Germinal center (tissue), 1 donor: ENCODE data around the gene HIVEP2.

ENCODE experiments used
- DNase-seq: peaks from one replicate; pipeline ENCODE4 v3.0.0; 2012; ENCODE audit warnings: mixed read lengths, low spot score

The HIVEP2 gene

DNA sequence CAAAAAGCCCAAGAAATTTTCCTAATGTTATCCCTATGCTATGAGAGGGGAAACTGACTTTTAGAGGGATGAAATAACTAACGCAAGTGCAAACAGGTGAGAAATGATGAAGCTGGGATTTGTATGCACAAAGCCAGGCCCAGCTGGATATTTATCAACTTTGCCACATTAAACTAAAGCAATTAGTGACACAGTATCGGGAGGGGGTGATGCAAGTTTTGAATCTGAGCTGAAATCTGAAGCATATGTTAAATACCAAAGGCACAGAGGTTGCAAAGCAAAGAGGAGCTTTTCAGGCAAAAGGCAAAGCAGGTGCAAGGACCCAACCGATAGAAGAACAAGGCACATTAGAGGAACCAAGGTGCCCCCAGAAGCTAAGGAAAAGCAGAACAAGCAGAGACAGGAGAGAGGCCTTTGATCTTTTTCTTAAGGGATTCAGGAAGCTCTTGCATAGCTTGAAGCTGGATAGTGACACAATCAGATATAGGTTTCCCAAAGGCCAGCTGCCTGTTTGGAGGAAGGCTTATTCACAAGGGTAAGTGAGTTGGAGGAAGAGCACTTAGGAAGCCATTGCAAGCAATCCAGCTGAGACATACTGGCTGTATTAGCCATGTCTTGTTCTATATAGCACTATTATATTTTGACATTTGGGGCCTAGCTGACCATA is 207.5 kb downstream of the HIVEP2 start:
- DNase-seq, result no peak

GRCh38 chr6:142735204-142735603 is 209.8 kb downstream of the HIVEP2 start:
- no peak for DNase-seq

- no peak for DNase-seq
These were observed 212.2 kb downstream of the HIVEP2 start for GRCh38 chr6:142732790-142733189.

DNA sequence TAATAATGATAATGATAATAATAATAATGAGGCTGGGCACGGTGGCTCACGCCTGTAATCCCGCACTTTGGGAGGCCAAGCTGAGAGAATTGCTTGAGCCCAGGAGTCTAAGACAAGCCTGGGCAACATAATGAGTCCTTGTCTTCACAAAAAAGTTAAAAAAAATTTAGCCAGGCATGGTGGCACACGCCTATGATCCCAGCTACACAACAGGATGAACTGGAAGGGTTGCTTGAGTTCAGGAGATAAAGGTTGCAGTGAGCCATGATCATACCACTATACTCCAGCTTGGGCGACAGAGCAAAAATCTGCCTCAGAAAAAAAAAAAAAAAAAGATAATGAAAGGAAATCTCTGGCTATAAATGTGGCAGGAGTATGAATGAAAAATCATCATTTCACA is 213.4 kb downstream of the HIVEP2 start:
- no peak for DNase-seq

DNA sequence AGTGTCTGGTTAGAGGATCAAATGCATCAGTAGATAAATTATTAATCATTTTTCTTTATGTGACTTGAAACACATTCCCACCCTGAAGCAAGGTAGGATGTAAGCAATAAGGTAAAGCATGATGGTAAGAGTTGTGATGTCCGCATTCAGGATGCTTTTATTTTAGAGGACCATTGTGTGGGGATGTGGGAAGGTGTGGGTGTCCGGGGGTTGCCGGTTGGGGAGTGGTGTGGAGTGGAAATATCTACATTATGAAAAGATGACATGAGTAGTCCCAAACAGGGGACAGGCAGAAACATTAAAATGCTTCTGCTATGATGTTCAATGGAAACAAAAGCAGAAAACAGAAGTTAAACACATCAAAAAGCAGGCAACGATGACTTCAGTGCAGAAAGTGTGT is 215.4 kb downstream of the HIVEP2 start:
- DNase-seq, result no peak

GRCh38 chr6:142728910-142729481 is 216.0 kb downstream of the HIVEP2 start:
- DNase-seq, result no peak

DNA sequence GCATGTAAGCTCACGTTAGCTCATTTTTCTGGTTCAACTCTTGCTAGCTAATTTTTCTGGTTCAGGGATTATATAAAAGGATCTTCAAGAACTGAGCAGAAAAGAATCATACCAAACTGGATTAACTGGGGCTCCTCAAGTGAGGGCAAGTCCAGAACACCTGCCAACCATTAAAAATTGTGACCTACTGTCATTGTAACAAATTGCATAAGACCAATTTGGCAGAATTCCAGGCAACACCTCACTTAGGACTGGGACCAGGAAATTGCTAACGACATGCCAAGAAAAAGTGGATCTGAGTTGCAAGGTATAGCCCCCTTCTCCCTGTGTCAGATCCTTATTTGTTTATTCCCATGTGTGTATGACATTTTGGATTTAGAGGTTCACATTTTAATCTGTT is 216.6 kb downstream of the HIVEP2 start:
- DNase-seq, result no peak

- no peak for DNase-seq
These were observed 218.4 kb downstream of the HIVEP2 start for GRCh38 chr6:142726616-142727015.

GRCh38 chr6:142725024-142725770 is 219.8 kb downstream of the HIVEP2 start:
- no peak for DNase-seq

GRCh38 chr6:142722841-142723240 is 222.1 kb downstream of the HIVEP2 start:
- DNase-seq, result no peak

GRCh38 chr6:142722012-142722411 is 223.0 kb downstream of the HIVEP2 start:
- no peak for DNase-seq

- no peak for DNase-seq
These were observed 223.6 kb downstream of the HIVEP2 start for GRCh38 chr6:142721215-142721920.

DNA sequence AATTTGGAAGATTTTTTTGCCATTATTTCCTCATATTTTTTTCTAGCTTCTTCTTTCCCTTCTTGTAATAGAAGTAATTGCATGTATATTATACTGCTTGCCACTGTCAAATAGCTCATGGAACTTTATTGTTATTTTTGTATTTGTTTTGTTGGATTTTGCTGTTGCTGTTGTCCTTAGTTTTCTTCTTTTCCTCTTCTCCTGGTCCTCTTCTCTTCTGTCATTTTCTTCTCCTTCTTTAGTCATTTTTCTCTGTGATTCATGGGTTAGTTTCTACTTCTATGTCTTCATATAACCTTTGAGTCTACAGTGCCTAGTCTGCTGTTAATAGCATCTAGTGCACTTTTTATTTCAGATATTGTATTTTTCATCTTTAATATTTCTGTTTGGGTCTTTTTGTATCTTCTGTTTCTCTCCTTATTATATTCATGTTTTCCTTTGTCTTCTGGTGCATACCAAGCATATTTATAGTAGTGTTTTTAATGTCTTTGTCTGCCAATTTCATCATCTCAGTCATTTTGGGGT is 226.2 kb downstream of the HIVEP2 start:
- DNase-seq, result no peak

DNA sequence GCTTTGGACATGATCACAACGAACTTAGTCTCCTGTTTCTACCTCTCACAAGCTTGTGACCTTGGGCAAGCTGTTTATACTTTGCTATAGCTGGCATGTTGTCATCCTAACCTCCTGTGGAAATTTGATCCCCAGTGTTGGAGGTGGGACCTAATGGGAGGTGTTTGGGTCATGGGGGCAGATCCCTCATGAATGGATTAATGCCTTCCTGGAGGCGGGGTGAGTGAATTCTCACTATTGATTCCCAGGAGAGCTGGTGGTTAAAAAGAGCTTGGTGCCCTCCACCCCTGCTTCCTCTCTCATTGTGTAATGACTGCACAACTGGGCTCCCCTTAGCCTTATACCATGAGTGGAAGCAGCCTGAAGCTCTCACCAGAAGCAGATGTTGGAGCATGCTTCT is 228.9 kb downstream of the HIVEP2 start:
- DNase-seq, result no peak

DNA sequence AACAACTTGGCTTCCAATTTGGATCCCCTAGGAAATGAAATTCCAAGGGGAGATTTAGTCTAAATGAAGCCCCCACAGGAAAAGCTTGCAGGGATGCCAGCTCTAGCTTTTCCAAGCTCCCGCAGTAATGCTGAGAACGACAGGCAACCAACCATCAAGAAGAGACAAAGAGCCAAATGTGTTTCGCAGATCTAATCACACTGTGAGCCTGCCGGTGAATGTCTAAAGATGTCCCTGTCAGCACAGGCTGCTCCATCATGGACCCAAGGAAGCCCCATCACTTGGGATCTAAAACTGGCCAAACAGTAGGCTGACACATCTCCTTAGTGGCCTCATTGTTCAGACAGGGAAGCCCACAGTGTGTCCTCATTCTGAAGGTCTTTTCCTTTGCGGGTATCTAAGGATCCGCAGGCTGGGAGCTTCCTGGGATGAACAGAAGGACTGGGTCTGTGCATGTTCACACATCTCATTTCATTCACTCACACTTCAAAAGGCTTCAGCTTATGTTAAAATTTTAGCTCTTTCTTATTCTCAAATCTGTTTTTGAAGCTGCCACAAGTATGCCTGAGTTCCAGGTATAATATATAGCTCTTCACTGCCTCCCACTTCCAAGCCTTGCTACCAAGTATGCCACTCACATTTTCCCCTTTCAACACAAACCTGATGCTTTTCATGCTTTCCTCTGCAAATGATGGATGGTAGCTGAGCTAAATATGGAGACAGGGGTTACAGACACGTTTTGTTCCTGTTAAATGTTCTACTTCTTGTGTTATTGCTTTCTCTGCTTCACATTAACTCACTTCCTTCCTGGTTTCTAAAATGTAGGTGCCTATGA is 229.8 kb downstream of the HIVEP2 start:
- DNase-seq, result no peak

GRCh38 chr6:142713959-142714358 is 231.0 kb downstream of the HIVEP2 start:
- no peak for DNase-seq

GRCh38 chr6:142712231-142712630 is 232.7 kb downstream of the HIVEP2 start:
- DNase-seq, result no peak

DNA sequence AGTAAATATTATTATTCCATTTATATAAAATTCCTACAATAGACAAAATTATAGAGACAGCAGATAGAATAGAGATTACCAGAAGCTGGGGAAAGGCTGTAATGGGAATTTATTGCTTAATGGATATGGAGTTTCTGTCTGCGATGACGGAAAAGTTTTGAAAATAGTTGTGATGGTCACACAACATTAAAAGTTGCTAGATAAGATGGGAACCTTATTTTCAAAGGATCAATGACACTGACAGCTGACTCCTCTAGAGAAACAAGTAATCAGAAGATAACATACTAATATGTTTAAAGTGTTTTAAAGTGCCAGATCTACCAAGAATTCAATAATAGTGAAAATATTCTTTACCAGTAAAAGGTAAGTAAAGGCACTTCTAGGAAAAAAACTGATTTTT is 236.3 kb downstream of the HIVEP2 start:
- DNase-seq, result no peak

- DNase-seq, result no peak
These were observed 237.7 kb downstream of the HIVEP2 start for GRCh38 chr6:142707255-142707654.

GRCh38 chr6:142706210-142706609 is 238.8 kb downstream of the HIVEP2 start:
- no peak for DNase-seq

DNA sequence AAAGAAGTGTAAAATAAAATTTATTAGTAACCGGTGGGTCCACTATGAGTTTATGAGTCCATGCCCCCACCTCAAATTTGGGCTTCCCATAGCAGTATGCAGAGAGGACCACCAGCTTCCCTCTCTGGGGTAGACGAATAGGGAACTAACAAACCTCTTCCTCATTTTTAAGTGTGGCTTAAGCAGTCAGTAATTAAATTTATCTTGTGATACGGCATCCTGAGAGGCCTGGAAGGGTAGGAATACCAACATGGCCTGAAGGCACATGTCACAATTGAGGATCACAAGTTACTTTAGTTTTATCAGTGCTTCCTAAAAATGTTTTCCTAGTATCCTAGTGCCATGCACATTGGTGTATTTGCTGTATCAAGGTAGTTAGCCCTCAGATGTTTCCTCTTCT is 239.9 kb downstream of the HIVEP2 start:
- no peak for DNase-seq
